Liver (tissue), 3 donors: ENCODE data around the gene EP300.

Experiments used
- ATF3 ChIP-seq: IDR thresholded peaks from 2 replicates; pipeline ENCODE4 v1.6.1; 2016; ENCODE audit warnings: antibody characterized with exemption
- CTCF ChIP-seq: fragments of 150-350 bp; IDR thresholded peaks from 2 replicates; pipeline ENCODE4 v1.5.1; 2017; ENCODE audit warnings: improper control_type of control experiment, low read depth, low read length; ENCODE audit not compliant: missing input control
- JUND ChIP-seq, 2 donors: IDR thresholded peaks; 2 replicates each; pipeline ENCODE4 v1.6.1; 2016; ENCODE audit warnings: antibody characterized with exemption in 2 of 2
- MAX ChIP-seq: IDR thresholded peaks from 2 replicates; pipeline ENCODE4 v1.6.1; 2016; ENCODE audit warnings: antibody characterized with exemption
- RAD21 ChIP-seq, 2 donors: IDR thresholded peaks; 2 replicates each; pipeline ENCODE4 v1.6.1; 2016; ENCODE audit warnings: antibody characterized with exemption in 2 of 2, mild to moderate bottlenecking in 2 of 2
- TAF1 ChIP-seq: conservative IDR thresholded peaks from 2 replicates; pipeline ENCODE4 v1.6.1; 2016; ENCODE audit warnings: antibody characterized with exemption, mild to moderate bottlenecking
- ZBTB33 ChIP-seq: IDR thresholded peaks from 2 replicates; pipeline ENCODE4 v1.6.1; 2016; ENCODE audit warnings: antibody characterized with exemption
- donor health status: healthy.
- donor health status: healthy.

GRCh38 chr22:41177622-41178424, 85.4 kb downstream of the EP300 start:
- no peak for TF ChIP-seq MAX
- TF ChIP-seq RAD21 (IDR thresholded peaks at IDR 0.05), result no peak
- TF ChIP-seq TAF1, result no peak
- no peak for TF ChIP-seq CTCF
- TF ChIP-seq ATF3, result no peak
- TF ChIP-seq JUND (IDR thresholded peaks at IDR 0.05), result no peak
- no peak for TF ChIP-seq ZBTB33
